HCT116 (cell line): ENCODE results near the gene SLC1A3. TPM values are rescaled to one million over a fixed set of nuclear protein-coding genes. Genes with fewer than 3 reads are reported as not detected.

Experiments
- ATAC-seq: fragments of 200-7000 bp; cut with Tn5 transposase; 2 replicates; pipeline ENCODE4 v1.9.1; 2020; ENCODE audit warnings: mild to moderate bottlenecking, moderate library complexity
- BruUV-seq: library from RNA; stranded (reverse); fragments of 400-500 nt; replicated peaks from 2 replicates; lab custom pipeline; 2021; lab: Mats Ljungman, UMichigan
- CTCF ChIA-PET: fragments of 300-600 bp; sonication (Branson Sonifier 250); formaldehyde crosslinking; loops from one replicate; lab custom pipeline; 2021; ENCODE audit warnings: antibody characterized with exemption; lab: Charles Lee
- POLR2A ChIA-PET: fragments of 300-600, 350-600 bp; sonication (Branson Sonifier 250); formaldehyde crosslinking; loops from one replicate; lab custom pipeline; 2021; ENCODE audit warnings: antibody characterized with exemption; lab: Charles Lee
- RAD21 ChIA-PET, 2 experiments: fragments of 300-600 bp; sonication (Branson Sonifier 250); formaldehyde crosslinking; loops; one replicate each; lab custom pipeline; 2023; ENCODE audit warnings: low total read pairs in 2 of 2; ENCODE audit not compliant: uncharacterized antibody in 2 of 2, unreplicated experiment in 2 of 2, low non-redundant PET in 1 of 2; lab: Charles Lee
- DNase-seq: peaks from one replicate; pipeline ENCODE4 v3.0.0-alpha.2; 2010; ENCODE audit warnings: low read depth, low spot score
- H2AFZ ChIP-seq: fragments of 200-600 bp; shearing (Covaris generic), sonication (generic); 2 replicates; pipeline ENCODE4 v1.6.1; 2017; ENCODE audit warnings: low read depth, mixed run types, mixed read lengths, antibody characterized with exemption, low read length; ENCODE audit not compliant: poor library complexity, severe bottlenecking
- H3K27ac ChIP-seq: 2 replicates; pipeline ENCODE4 v1.5.1; 2012; ENCODE audit warnings: low read depth, low read length
- H3K27me3 ChIP-seq: fragments of 200-600 bp; sonication (generic); 2 replicates; pipeline ENCODE4 v1.6.1; 2016; ENCODE audit warnings: mixed run types, low read length, mixed read lengths; ENCODE audit not compliant: insufficient read depth
- H3K36me3 ChIP-seq, 2 experiments: fragments of 200-500 bp in 1 of 2; fragments of 200-600 bp in 1 of 2; sonication (Bioruptor generic) in 1 of 2; sonication (generic) in 1 of 2; 2 replicates each; pipeline versions ENCODE4 v1.5.1 to v1.6.1; 2014 to 2016; ENCODE audit warnings: low read length in 2 of 2, inconsistent platforms in 1 of 2, mixed read lengths in 1 of 2, mixed run types in 1 of 2; ENCODE audit not compliant: insufficient read depth in 2 of 2, control insufficient read depth in 1 of 2
- H3K4me1 ChIP-seq, 2 experiments: fragments of 200-600 bp in 1 of 2; sonication (generic) in 1 of 2; 2 replicates each; pipeline versions ENCODE4 v1.5.1 to v1.6.1; 2012 to 2017; ENCODE audit warnings: low read length in 2 of 2, inconsistent platforms in 1 of 2, mild to moderate bottlenecking in 1 of 2, mixed read lengths in 1 of 2, mixed run types in 1 of 2, moderate library complexity in 1 of 2; ENCODE audit not compliant: insufficient read depth in 2 of 2, control insufficient read depth in 1 of 2
- H3K4me2 ChIP-seq: fragments of 200-600 bp; sonication (generic); 2 replicates; pipeline ENCODE4 v1.6.1; 2017; ENCODE audit warnings: mixed run types, low read length, mixed read lengths
- H3K4me3 ChIP-seq, 2 experiments: fragments of 200-600 bp in 1 of 2; sonication (generic) in 1 of 2; replicated peaks in 1 of 2; 2 replicates each; pipeline ENCODE4 v1.5.1; 2011 to 2016; ENCODE audit warnings: low read length in 2 of 2, control low read depth in 1 of 2, low read depth in 1 of 2, mild to moderate bottlenecking in 1 of 2, mixed read lengths in 1 of 2, mixed run types in 1 of 2
- H3K79me2 ChIP-seq: fragments of 200-600 bp; sonication (generic); 2 replicates; pipeline ENCODE4 v1.6.1; 2017; ENCODE audit warnings: mild to moderate bottlenecking, mixed run types, low read length, moderate library complexity, mixed read lengths; ENCODE audit not compliant: insufficient read depth
- H3K9ac ChIP-seq: fragments of 200-600 bp; sonication (generic); 2 replicates; pipeline ENCODE4 v1.6.1; 2016; ENCODE audit warnings: low read length, mixed read lengths
- H3K9me2 ChIP-seq: fragments of 200-600 bp; sonication (generic), shearing (Covaris generic); 2 replicates; pipeline ENCODE4 v1.6.1; 2017; ENCODE audit warnings: mixed run types, mild to moderate bottlenecking, moderate library complexity; ENCODE audit not compliant: insufficient read depth
- H3K9me3 ChIP-seq, 2 experiments: fragments of 200-500 bp in 1 of 2; fragments of 200-600 bp in 1 of 2; sonication (Bioruptor generic) in 1 of 2; sonication (generic) in 1 of 2; 2 replicates each; pipeline ENCODE4 v1.6.1; 2014 to 2017; ENCODE audit warnings: low read length in 2 of 2, mixed read lengths in 2 of 2, inconsistent platforms in 1 of 2, low read depth in 1 of 2, mild to moderate bottlenecking in 1 of 2, mixed run types in 1 of 2, moderate library complexity in 1 of 2; ENCODE audit not compliant: control insufficient read depth in 1 of 2, insufficient read depth in 1 of 2
- H4K20me1 ChIP-seq: fragments of 200-600 bp; sonication (generic), shearing (Covaris generic); 2 replicates; pipeline ENCODE4 v1.6.1; 2017; ENCODE audit warnings: mixed run types, mild to moderate bottlenecking, moderate library complexity; ENCODE audit not compliant: insufficient read depth
- EZH2 ChIP-seq: fragments of 200-600 bp; sonication (generic); IDR thresholded peaks from 2 replicates; pipeline ENCODE4 v1.6.1; 2017; ENCODE audit warnings: antibody characterized with exemption, mixed run types
- FOSL1 ChIP-seq: IDR thresholded peaks from 2 replicates; pipeline ENCODE4 v1.6.1; 2012; ENCODE audit warnings: low read depth
- JUND ChIP-seq: IDR thresholded peaks from 2 replicates; pipeline ENCODE4 v1.6.1; 2012
- SIN3A ChIP-seq: IDR thresholded peaks from 2 replicates; pipeline ENCODE4 v1.6.1; 2012; ENCODE audit warnings: low read depth
- SP1 ChIP-seq: IDR thresholded peaks from 2 replicates; pipeline ENCODE4 v1.6.1; 2012; ENCODE audit warnings: low read depth
- TCF7L2 ChIP-seq: IDR thresholded peaks from 2 replicates; pipeline ENCODE4 v1.7.0; 2011; ENCODE audit warnings: borderline replicate concordance, inconsistent platforms; ENCODE audit not compliant: insufficient read depth, insufficient read length; ENCODE audit errors: extremely low read depth
- intact Hi-C: fragments of 100-400 bp; cut with micrococcal nuclease; formaldehyde crosslinking; loops from 2 replicates; pipeline ENCODE4 v1.10.0; 2022
- total RNA-seq: library from RNA; stranded (reverse); gene quantifications from one replicate; pipeline ENCODE4 v1.2.1, GENCODE V29; 2021; ENCODE audit not compliant: unreplicated experiment
- TF ChIP-seq, protein P1 (sequence below), 3 experiments: fragments of 200-600 bp in 1 of 3; sonication (generic) in 1 of 3; IDR thresholded peaks in 2 of 3; conservative IDR thresholded peaks in 1 of 3; 2 replicates each; pipeline ENCODE4 v1.5.1; 2012 to 2017; ENCODE audit warnings: low read depth in 2 of 3, low read length in 2 of 3, antibody characterized with exemption in 1 of 3, borderline replicate concordance in 1 of 3, control low read depth in 1 of 3, mild to moderate bottlenecking in 1 of 3, mixed read lengths in 1 of 3, mixed run types in 1 of 3, moderate library complexity in 1 of 3; ENCODE audit not compliant: insufficient read depth in 1 of 3
- TF ChIP-seq, protein P2 (sequence below): IDR thresholded peaks from 2 replicates; pipeline ENCODE4 v1.6.1; 2012; ENCODE audit warnings: low read depth

The SLC1A3 gene
- total RNA-seq, 1 experiment from 2014 or later: 12.9 TPM

GRCh38 chr5:36703245-36703860 lies 96.9 kb downstream of the SLC1A3 start:
- H3K4me2 ChIP-seq: no peak overlapping the region
- RAD21 ChIA-PET: no interaction called here
- no peak overlapping the region for H3K27ac ChIP-seq
- no peak overlapping the region for H3K4me3 ChIP-seq
- no peaks in the 10 kb centered on the region for H3K9me2 ChIP-seq
- no peaks in the 10 kb centered on the region for H3K9me3 ChIP-seq
- no peaks in the 10 kb centered on the region for H3K79me2 ChIP-seq
- POLR2A ChIA-PET: no interaction called here
- CTCF ChIA-PET: no interaction called here
- intact Hi-C loops: no loop called here
- DNase-seq (no peak), ATAC-seq (no peak)
- no peaks in the 10 kb centered on the region for H3K4me1 ChIP-seq
- H2AFZ ChIP-seq: no peak overlapping the region
- no peaks in the 10 kb centered on the region for H3K27me3 ChIP-seq
- no peak overlapping the region for H3K9ac ChIP-seq
- TF ChIP-seq, protein P1, sequence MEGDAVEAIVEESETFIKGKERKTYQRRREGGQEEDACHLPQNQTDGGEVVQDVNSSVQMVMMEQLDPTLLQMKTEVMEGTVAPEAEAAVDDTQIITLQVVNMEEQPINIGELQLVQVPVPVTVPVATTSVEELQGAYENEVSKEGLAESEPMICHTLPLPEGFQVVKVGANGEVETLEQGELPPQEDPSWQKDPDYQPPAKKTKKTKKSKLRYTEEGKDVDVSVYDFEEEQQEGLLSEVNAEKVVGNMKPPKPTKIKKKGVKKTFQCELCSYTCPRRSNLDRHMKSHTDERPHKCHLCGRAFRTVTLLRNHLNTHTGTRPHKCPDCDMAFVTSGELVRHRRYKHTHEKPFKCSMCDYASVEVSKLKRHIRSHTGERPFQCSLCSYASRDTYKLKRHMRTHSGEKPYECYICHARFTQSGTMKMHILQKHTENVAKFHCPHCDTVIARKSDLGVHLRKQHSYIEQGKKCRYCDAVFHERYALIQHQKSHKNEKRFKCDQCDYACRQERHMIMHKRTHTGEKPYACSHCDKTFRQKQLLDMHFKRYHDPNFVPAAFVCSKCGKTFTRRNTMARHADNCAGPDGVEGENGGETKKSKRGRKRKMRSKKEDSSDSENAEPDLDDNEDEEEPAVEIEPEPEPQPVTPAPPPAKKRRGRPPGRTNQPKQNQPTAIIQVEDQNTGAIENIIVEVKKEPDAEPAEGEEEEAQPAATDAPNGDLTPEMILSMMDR (IDR thresholded peaks at IDR 0.05 in 2 of 3, conservative IDR thresholded peaks at IDR 0.05 in 1 of 3; ENCODE audit: borderline replicate concordance in 1 of 3, insufficient read depth in 1 of 3, low read depth in 2 of 3, low read length in 2 of 3): no peak
- TF ChIP-seq EZH2: no peak
- no peak for TF ChIP-seq SIN3A
- TF ChIP-seq FOSL1: no peak
- TF ChIP-seq, protein P2, sequence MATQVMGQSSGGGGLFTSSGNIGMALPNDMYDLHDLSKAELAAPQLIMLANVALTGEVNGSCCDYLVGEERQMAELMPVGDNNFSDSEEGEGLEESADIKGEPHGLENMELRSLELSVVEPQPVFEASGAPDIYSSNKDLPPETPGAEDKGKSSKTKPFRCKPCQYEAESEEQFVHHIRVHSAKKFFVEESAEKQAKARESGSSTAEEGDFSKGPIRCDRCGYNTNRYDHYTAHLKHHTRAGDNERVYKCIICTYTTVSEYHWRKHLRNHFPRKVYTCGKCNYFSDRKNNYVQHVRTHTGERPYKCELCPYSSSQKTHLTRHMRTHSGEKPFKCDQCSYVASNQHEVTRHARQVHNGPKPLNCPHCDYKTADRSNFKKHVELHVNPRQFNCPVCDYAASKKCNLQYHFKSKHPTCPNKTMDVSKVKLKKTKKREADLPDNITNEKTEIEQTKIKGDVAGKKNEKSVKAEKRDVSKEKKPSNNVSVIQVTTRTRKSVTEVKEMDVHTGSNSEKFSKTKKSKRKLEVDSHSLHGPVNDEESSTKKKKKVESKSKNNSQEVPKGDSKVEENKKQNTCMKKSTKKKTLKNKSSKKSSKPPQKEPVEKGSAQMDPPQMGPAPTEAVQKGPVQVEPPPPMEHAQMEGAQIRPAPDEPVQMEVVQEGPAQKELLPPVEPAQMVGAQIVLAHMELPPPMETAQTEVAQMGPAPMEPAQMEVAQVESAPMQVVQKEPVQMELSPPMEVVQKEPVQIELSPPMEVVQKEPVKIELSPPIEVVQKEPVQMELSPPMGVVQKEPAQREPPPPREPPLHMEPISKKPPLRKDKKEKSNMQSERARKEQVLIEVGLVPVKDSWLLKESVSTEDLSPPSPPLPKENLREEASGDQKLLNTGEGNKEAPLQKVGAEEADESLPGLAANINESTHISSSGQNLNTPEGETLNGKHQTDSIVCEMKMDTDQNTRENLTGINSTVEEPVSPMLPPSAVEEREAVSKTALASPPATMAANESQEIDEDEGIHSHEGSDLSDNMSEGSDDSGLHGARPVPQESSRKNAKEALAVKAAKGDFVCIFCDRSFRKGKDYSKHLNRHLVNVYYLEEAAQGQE: no peak
- no peak for TF ChIP-seq SP1
- TF ChIP-seq TCF7L2: no peak
- no peak for TF ChIP-seq JUND
- TF ChIP-seq, all 23 proteins: peak for 0
- Histone ChIP-seq H3K36me3 (no peaks in the 10 kb centered on the region), H4K20me1 (no peaks in the 10 kb centered on the region)
- no TSS peak for BruUV-seq
